ENCODE results near the gene AQP3.

AQP3 gene

DNA sequence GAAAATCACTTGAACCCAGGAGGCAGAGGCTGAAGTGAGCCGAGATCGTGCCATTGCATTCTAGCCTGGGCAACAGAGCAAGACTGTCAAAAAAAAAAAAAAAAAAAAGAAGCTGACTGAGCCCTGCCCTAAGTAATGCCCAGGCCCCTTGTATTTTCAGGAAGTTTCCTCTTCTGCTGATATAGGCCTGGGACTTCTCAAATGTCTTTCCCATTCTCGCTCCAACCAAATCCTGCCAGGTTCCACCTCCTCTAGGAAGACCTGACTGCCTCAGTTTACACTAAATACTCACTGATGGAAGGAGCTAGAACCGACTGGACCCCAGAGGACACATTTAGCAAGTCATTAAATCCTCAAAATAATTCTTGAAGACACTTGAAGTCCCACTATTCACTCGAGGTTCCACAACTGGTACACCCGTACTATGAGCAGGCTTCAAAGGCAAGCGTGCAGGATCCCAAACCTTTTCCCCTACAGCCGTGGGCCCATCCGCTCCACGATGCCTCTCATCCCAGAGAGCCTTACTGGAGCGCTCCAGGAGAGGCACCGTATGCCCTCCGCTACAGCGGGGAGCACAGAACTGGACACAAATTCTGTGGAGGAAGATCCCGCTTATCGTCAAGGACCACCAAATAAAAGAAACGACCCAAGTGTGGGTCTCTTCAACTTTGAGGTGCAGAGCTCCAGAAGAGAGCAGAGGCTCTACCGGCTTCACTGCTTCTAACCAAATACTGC lies 25.7 kb upstream of the AQP3 start:
- DNase-seq (ENCODE audit: insufficient read length, low spot score), result no peak
- no peak for TF ChIP-seq SPI1 (IDR thresholded peaks at IDR 0.05; ENCODE audit: low read depth, low read length)
- TF ChIP-seq TAF1 (IDR thresholded peaks at IDR 0.05; ENCODE audit: low read depth, low read length), result no peak
- no peak for TF ChIP-seq POU2F2 (IDR thresholded peaks at IDR 0.05; ENCODE audit: low read depth, low read length)
- no peak for TF ChIP-seq PAX5 (IDR thresholded peaks at IDR 0.05; ENCODE audit: insufficient read depth, low read length, severe bottlenecking)
- no peak for TF ChIP-seq POLR2A (IDR thresholded peaks at IDR 0.05; ENCODE audit: low read depth, low read length)
- TF ChIP-seq POLR2AphosphoS5 (IDR thresholded peaks at IDR 0.05; ENCODE audit: low read depth, low read length), result no peak

DNA sequence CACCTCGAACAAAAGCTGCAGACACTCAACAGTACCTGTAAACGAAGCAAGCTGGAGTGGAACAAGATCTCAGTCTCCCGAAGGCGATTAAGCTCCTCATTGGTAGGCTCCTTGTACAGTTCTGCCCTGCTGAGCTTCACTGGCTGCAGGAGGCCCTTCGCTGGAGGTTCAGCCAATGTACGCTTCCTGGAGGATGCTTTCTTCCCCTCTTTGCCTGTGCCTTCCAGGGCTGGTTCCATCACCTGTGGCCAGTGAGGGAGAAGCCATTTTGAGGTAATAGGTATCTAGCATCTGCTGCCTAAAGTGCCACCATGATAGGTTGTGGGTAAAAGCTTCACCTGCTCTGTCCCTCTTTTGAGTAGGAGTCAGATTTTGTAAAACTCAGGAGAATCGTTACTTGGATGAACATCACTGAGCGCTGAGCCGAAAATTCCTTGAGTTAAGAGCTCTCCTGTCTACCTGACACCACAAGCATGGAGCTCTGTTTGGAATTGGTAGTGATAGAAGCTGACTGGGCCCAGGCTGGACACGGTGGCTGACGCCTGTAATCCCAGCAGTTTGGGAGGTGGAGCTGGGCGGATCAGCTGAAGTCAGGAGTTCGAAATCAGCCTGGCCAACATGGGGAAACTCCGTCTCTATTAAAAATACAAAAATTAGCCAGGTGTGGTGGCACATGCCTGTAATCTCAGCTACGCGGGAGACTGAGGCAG lies 24.9 kb upstream of the AQP3 start:
- DNase-seq (ENCODE audit: insufficient read length, low spot score) (no peak), FAIRE-seq (no peak)
- no peak for TF ChIP-seq POLR2AphosphoS5 (IDR thresholded peaks at IDR 0.05; ENCODE audit: low read depth, low read length)
- TF ChIP-seq SPI1 (IDR thresholded peaks at IDR 0.05; ENCODE audit: low read depth, low read length), result no peak
- no peak for TF ChIP-seq POU2F2 (IDR thresholded peaks at IDR 0.05; ENCODE audit: low read depth, low read length)
- TF ChIP-seq TAF1 (IDR thresholded peaks at IDR 0.05; ENCODE audit: low read depth, low read length), result no peak
- no peak for TF ChIP-seq POLR2A (IDR thresholded peaks at IDR 0.05; ENCODE audit: low read depth, low read length)
- TF ChIP-seq PAX5 (IDR thresholded peaks at IDR 0.05; ENCODE audit: insufficient read depth, low read length, severe bottlenecking), result no peak

More for the DNA sequence above, 25.7 kb upstream of the AQP3 start:
- FAIRE-seq, result no peak

DNA sequence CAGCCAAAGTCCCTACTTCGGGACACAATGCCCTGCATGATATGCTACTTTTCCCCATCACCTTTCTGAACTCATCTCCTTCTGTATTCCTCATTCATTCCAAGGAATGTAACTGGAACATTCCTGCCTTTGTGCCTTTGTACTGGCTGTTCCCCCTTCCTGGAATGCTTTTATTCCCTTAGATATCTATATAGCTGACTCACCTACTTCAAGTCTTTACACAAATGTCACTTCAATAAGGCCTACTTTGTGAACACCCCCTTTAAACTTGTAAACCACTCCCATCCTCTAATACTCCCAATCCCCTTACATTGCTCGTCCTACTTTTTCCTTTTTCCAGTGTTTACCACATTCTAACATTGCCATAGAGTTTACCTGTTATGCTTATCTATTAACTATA lies 24.0 kb upstream of the AQP3 start:
- FAIRE-seq (no peak), DNase-seq (ENCODE audit: insufficient read length, low spot score) (no peak)
- no peak for TF ChIP-seq SPI1 (IDR thresholded peaks at IDR 0.05; ENCODE audit: low read depth, low read length)
- no peak for TF ChIP-seq TAF1 (IDR thresholded peaks at IDR 0.05; ENCODE audit: low read depth, low read length)
- no peak for TF ChIP-seq POLR2A (IDR thresholded peaks at IDR 0.05; ENCODE audit: low read depth, low read length)
- TF ChIP-seq PAX5 (IDR thresholded peaks at IDR 0.05; ENCODE audit: insufficient read depth, low read length, severe bottlenecking), result no peak
- no peak for TF ChIP-seq POLR2AphosphoS5 (IDR thresholded peaks at IDR 0.05; ENCODE audit: low read depth, low read length)
- no peak for TF ChIP-seq POU2F2 (IDR thresholded peaks at IDR 0.05; ENCODE audit: low read depth, low read length)

DNA sequence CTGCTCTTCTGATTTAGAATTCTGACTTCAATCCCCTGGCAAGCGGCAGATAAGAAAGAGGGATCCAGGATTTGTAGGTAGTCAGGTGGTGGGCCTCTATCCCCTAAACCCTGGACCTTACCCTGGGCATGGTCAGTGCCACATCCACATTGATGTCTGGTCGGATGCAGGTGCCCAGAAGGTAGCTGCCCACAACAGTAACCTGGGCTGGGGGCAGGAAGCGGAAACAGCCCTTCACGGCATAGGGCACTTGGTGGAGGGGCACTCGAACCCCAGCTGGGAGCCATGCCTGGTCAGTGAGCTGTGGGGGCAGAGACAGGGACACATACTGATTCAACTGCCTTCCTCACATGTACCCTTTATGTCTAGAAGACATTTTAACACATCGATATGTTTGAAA lies 22.5 kb upstream of the AQP3 start:
- DNase-seq (ENCODE audit: insufficient read length, low spot score) (no peak), FAIRE-seq (no peak)
- no peak for TF ChIP-seq SPI1 (IDR thresholded peaks at IDR 0.05; ENCODE audit: low read depth, low read length)
- no peak for TF ChIP-seq PAX5 (IDR thresholded peaks at IDR 0.05; ENCODE audit: insufficient read depth, low read length, severe bottlenecking)
- no peak for TF ChIP-seq POU2F2 (IDR thresholded peaks at IDR 0.05; ENCODE audit: low read depth, low read length)
- TF ChIP-seq TAF1 (IDR thresholded peaks at IDR 0.05; ENCODE audit: low read depth, low read length), result no peak

DNA sequence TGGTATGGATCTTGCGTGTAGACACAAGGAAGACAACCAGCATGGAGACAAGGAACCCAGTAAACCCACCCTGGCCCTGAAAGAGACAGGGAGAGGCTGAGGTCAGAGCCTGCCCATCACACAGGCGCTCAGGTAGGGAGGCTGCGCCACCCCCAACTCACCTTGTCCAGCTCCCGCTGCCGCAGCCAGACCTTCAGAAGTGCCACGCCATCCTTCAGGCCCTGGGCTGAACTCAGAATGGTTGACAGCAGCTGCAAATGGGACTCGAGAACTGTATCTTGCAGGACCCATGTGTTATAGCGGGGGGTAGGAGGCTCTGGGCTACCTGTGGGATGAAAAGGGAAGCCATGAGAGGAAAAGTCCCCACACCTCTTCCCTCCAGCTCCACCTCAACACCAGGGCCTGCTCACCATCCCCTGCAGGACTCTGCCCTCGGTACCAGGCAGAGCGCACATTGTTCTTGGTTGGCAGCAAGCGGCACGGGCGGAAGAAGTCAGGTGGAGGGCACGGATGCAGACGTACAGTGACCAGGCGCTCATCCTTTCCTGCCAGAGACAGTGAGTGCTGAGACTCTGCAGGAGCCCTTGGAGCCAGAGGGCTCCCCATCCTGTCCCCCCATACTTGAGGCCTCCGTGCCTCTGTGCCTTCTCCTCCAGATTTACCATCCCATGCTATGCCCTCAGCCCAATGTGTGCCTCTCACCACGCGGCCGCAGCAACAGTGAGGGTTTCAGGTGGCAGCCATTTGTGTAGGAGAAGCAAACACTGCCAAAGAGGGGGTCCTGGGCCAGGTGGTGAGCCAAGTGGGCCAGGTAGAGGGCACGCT lies 21.6 kb upstream of the AQP3 start:
- DNase-seq (ENCODE audit: insufficient read length, low spot score), result no peak
- TF ChIP-seq POLR2AphosphoS5 (IDR thresholded peaks at IDR 0.05; ENCODE audit: low read depth, low read length) (no peak), TAF1 (IDR thresholded peaks at IDR 0.05; ENCODE audit: low read depth, low read length) (no peak), POU2F2 (IDR thresholded peaks at IDR 0.05; ENCODE audit: low read depth, low read length) (no peak), POLR2A (IDR thresholded peaks at IDR 0.05; ENCODE audit: low read depth, low read length) (no peak), PAX5 (IDR thresholded peaks at IDR 0.05; ENCODE audit: insufficient read depth, low read length, severe bottlenecking) (no peak), SPI1 (IDR thresholded peaks at IDR 0.05; ENCODE audit: low read depth, low read length) (no peak)
- FAIRE-seq, result no peak

DNA sequence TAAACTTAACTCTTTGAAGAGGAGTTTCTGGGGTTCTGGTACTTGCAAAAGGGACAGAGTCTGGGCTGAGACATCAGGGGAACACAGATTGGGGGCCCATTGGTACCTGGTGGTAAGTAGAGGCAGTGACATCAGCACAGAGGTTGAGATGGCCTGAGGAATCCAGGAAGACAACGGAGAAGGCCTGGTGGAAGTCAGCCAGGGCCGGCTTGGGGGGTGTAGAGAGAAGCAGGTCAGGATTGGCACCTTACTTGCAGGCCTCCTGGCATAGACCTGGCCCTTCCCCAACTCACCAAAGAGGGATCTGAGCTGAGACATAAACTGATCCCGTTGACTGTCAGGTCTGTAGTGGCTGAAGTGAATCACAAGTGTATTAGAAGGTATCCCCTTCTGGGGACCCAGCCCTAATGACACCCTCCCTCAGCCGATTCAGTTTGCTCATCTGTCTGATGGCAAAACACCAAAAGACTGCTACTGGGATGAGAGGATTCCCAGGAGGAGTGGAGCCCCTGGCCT lies 20.9 kb upstream of the AQP3 start:
- DNase-seq (ENCODE audit: insufficient read length, low spot score) (no peak), FAIRE-seq (no peak)
- TF ChIP-seq PAX5 (IDR thresholded peaks at IDR 0.05; ENCODE audit: insufficient read depth, low read length, severe bottlenecking) (no peak), POU2F2 (IDR thresholded peaks at IDR 0.05; ENCODE audit: low read depth, low read length) (no peak), POLR2A (IDR thresholded peaks at IDR 0.05; ENCODE audit: low read depth, low read length) (no peak), POLR2AphosphoS5 (IDR thresholded peaks at IDR 0.05; ENCODE audit: low read depth, low read length) (no peak), SPI1 (IDR thresholded peaks at IDR 0.05; ENCODE audit: low read depth, low read length) (no peak), TAF1 (IDR thresholded peaks at IDR 0.05; ENCODE audit: low read depth, low read length) (no peak)

DNA sequence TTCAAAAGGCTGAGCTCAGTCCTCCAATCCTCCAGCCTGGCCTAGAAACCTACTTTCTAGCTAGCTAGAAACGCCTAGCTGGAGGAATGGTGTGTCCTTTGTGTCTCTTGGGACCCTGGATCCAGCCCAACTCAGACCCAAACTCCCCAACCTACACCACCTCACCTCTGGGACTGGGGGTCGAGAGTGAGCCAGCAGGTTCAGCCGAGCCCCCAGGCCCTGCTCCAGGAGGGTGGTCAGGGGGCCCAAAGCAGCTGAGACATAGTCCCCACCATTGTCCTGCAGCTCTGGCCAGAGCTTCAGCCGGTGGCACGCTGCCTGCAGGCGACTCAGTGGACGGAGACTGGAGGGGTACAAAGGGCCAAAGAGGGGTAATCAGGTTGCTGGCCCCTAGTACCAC lies 20.1 kb upstream of the AQP3 start:
- no peak for DNase-seq (ENCODE audit: insufficient read length, low spot score)
- FAIRE-seq, result no peak
- TF ChIP-seq POU2F2 (IDR thresholded peaks at IDR 0.05; ENCODE audit: low read depth, low read length), result no peak
- TF ChIP-seq PAX5 (IDR thresholded peaks at IDR 0.05; ENCODE audit: insufficient read depth, low read length, severe bottlenecking), result no peak
- TF ChIP-seq SPI1 (IDR thresholded peaks at IDR 0.05; ENCODE audit: low read depth, low read length), result no peak
- no peak for TF ChIP-seq POLR2A (IDR thresholded peaks at IDR 0.05; ENCODE audit: low read depth, low read length)
- no peak for TF ChIP-seq TAF1 (IDR thresholded peaks at IDR 0.05; ENCODE audit: low read depth, low read length)

DNA sequence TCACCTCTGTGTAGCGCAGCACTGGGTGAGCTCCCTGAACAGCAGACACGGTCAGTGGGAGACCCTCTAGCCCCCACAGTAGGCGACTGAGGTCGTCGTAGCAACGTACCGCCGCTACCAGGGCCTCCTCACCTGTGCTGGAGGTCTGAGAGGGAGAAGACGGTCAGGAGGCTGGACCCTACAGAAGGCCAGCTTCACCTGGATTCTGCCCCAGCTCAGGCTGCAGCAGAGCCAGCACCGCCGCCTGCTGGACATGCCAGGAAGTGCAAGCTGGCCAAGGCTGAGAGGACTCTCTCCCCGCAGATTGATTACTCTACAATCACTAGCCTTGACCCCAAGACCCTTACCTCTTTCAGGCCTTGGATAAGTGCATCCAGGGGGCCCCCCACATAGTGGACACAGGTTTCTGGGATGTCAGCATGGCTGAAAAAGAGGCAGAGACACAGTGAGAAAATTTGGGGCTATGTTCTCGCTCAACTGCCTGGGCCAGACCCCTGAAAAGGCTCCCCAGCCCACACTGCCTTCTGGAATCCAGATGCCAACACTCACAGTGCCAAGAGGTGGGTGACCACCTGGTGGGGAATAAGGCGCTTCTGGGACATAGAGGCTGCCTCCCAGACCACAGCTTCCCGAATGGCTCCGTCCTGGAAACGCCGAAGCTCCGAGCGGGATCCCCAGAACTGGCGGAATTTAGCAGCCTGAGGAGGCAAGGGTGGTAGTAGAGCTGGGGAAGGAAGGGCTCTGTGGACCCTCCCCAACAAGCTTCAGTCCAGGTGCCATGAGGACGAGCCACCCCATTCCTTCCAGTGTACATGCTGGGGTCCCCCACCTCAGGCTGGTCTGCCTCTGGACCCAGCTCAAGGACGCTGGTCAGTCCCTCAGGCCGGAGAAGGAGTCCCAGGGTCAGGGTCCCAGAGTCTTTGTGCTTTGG lies 19.4 kb upstream of the AQP3 start:
- TF ChIP-seq POLR2AphosphoS5 (IDR thresholded peaks at IDR 0.05; ENCODE audit: low read depth, low read length), result no peak
- DNase-seq (ENCODE audit: insufficient read length, low spot score) (peak; percentile 81), FAIRE-seq (peak; percentile 41)

All from GM12891 (cell line).